GM21447 (cell line): ENCODE measurements around the gene AIFM3.

Experiments
- ATAC-seq: cut with Tn5 transposase; IDR thresholded peaks from one replicate; pipeline ENCODE4 v1.9.1; 2021; ENCODE audit not compliant: unreplicated experiment

Gene AIFM3

DNA sequence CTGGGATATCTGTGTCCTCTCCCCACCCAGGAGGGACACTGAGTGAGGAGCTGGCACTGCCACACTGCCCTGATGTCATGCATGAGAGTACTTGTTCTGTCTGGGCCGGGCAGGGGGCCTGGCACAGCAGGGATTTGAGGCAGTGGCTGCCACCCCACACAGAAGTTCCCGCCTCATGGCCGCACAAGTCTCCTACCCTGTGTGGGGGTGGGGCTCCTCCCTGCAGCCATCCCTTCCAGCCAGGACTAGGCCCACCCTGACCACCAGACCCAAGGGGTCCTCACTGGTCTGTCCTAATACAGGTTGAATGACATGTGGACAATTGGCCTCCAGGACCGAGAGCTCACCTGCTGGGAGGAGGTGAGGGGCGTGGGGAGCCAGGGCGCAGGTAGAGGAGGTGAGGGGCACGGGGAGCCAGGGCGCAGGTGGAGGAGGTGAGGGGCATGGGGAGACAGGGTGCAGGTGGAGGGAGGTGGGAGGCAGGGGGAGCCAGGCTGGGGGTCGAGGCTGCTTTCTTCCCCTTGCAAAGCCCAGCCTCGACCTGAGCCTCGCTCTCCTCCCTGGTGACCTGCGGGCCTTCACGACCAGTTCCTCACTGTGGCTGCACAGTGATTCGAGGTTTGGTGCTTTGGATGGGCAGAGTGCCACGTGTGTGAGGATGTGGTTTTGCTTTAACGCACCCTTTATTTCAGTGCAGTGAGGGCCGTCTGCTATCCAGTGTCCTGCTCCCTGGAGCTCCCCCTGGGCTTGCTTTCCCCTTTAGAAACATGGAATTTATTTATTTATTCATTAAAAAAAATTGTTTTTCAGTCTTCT is 22.5 kb downstream of the AIFM3 start:
- no peak for ATAC-seq

DNA sequence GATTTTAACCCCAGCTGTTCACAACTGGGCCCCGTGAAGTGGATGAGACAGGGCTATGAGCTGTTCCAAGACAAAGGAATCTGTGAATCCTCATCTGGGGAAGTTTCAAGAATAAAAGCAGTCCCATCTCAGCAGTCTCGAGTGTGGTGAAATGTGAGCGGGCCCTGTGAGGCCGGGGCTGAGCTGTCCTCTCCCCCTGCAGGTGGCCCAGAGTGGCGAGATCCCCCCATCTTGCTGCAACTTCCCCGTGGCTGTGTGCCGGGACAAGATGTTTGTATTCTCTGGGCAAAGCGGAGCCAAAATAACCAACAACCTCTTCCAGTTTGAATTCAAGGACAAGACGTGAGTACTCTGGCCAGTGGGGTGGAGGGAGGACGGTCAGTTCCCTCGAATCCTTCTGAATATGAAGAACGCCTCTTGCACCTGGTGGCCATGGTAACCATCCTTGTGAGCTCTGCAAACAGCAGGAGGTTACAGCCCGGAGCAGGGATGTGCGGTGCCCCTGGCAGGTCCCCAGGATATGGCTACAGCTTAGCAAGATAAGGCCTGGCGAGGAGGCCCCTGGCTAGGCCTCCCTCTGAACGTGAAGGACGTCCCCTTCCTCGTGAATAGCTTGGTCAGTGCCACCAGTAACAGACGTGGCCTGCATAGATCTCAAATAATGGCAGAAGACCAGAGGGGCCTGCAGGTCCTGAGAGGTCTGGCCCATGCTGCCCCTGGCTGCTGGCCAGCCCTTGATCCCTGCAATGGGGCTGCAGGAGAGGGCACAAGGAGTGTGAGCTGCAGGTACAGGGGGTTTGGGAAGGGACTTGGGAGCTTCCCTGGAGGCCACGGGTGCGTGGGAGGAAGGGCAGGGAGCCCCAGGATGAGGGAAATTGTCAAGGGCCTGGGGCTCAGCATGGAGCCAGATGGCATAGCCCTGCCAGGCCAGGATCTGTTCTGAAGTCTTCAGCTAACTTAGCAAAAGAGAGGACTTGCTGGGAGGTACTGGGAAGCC is 23.4 kb downstream of the AIFM3 start:
- ATAC-seq: no peak

DNA sequence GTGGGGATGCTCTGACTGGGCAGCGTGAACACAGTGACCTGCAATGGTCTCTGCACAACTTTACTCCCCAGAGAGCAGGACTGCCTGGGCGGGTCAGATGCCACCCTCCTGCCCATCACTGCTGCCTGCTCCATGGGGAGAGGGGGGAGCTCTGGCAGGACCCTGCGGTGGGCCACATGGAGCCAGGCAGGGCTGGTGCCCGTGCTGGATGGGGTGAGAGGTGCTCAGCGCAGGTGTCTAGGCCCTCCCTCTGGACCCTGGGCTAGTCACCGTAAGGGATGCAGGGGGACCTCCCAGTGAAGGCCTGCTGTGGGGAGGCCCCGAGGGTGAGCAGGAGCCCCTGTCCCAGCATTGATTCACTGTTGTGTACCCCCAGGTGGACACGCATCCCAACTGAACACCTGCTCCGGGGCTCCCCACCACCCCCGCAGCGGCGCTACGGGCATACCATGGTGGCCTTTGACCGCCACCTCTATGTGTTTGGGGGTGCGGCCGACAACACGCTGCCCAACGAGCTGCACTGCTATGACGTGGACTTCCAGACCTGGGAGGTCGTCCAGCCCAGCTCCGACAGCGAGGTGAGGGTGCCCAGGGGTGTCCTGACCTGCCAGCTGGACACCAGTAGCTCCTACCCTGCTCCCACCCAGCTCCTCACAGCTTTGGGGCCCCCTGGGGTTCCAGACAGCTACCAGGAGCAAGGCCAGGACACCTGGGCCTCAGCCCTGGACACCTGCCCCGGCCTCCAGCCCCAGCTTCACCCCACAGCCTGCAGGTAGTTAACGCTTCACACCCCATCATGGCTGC is 24.4 kb downstream of the AIFM3 start:
- no peak for ATAC-seq

DNA sequence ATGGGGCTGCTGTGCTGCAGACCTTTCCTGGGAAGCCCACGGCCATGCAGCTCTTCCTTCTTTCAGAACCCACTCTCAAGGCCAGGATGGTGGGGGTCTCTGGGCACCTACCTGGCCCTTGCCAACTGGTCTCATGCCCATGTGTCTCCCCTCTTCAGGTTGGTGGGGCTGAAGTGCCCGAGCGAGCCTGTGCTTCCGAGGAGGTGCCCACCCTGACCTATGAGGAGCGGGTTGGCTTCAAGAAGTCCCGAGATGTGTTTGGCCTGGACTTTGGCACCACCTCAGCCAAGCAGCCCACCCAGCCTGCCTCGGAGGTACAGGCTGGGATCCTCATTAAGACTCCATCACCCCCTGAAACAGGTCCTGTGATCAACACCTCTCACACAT is 25.0 kb downstream of the AIFM3 start:
- ATAC-seq: no peak

DNA sequence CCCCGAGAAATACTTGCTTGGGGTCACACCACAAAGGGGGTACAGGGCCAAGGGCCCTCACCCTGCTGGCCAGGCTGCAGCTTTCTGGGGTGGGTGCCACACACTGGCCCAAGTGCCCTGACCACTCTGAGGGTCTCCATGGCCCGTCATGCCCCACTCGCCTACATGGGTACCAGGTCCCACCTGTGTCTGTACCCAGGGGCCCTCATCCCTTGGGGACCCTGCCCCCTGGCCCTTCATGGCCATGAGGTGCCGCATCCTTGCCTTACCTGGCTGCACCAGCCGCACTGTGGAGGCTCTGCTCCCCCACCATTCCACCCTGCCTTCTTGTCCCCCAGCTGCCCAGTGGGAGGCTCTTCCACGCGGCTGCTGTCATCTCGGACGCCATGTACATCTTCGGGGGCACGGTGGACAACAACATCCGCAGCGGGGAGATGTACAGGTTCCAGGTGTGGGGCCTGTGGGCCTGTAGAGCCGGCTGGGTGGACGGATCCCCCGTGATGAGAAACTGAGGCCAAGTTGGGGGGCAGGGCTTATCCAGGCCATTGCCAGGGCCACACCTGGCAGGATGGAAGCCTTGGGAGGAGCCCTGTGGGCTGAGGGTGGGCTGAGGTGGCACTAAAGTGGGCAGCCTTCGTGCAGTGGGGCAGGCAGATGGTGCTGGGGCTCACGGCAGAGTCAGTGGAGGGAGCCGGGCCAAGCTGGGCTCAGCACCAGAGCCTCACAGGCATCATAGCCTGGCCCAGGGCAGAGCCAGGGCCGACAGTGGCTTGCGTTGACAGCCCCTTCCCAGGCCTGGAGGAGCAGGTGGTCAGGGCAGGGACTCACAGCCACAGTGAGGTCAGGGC is 25.6 kb downstream of the AIFM3 start:
- no peak for ATAC-seq

DNA sequence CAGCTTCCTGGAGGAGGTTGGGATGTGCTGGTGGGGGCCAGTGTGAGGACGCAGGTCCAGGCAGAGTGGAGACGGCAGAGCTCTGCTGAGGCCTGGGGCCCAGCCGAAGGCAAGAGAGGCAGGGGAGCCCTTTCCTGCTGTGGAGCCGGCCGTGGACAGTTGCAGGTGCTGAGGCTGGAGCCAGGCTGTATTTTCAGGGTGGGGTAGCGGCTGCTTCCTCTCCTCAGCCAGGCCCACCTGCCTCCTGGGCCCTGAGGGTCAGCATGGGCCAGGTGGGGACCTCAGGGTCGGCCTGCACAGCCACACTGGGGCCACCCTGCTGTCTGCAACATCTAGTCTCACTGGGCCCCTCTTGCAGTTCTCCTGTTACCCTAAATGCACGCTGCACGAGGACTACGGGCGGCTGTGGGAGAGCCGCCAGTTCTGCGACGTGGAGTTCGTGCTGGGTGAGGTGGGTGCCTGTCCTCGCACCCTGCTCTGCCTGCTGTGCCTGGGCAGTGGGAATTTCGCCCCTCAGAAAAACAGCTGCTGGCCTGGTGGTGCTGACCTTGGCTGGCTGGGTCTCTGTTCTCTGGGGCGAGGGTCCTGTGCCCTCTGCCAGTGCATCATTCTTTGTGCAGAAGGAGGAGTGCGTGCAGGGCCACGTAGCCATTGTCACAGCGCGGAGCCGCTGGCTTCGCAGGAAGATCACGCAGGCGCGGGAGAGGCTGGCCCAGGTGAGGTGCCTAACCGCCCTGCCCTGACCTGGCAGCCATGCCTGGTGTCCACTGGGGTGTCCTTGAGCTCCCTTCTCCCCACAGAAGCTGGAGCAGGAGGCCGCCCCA is 26.5 kb downstream of the AIFM3 start:
- no peak for ATAC-seq

DNA sequence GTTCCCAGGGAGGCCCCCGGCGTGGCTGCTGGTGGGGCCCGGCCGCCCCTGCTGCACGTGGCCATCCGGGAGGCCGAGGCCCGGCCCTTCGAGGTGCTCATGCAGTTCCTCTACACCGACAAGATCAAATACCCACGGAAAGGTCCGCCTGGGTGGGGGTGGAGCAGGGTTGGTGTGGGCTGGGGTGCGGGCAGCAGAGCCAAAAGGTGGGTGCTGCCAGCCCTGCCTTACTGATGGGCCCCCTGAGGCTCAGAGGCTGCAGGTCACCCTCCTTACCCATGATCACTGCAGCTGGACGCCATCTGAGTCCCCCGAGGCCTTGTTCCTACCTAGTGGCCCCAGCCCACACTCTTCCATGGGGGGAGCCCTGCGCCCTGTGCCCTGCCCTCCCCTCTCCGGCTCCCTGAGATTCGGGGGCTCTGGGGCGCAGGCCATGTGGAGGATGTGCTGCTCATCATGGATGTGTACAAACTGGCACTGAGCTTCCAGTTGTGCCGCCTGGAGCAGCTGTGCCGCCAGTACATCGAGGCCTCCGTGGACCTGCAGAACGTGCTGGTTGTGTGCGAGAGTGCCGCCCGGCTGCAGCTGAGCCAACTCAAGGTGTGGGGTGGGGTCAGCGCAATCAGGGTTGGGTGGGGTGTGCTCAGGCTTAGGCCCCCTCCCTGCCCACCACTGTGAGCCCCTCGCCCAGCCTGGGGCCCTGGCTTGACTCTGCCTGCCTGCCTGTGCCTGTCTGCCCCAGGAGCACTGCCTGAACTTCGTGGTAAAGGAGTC is 27.3 kb downstream of the AIFM3 start:
- ATAC-seq: no peak

DNA sequence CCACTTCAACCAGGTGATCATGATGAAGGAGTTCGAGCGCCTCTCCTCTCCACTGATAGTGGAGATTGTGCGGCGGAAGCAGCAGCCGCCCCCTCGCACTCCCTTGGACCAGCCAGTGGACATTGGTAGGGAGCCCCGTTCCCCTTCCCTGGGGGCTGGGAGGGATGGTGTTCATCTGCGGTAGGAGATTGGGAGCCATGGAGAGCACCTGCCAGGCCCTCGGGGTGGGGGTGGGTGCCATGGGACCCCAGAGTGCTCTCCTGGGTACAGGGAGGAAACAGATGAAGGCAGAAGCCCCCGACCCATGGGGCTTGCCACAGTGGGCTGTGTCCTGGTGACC is 27.8 kb downstream of the AIFM3 start:
- ATAC-seq: no peak

DNA sequence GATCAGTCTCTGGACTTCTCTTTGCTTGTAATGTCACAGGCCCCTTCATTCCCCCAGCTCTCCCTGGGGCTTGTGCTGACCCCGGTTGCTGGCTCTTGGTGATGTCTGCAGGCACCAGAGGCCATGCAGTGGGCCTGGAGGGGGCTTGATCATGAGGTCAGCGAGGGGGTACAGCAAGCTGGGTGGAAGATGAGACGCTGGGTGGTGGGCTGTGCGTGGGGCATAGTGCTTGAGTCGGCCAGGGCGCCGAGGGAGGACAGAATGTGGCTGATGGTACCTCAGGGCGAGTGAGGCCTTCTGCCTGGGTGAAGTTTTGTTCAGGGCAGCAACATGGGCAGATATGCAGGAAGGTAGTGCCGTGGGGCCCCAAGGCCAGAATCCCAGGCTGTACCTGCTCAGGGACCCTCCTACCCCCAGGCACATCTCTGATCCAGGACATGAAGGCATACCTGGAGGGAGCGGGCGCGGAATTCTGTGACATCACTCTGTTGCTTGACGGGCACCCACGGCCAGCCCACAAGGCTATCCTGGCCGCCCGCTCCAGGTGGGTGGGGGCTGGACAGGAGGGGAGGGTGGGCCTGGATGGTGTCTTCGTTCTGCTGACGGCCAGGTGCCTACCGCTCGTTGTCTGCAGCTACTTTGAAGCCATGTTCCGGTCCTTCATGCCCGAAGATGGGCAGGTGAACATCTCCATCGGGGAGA is 28.4 kb downstream of the AIFM3 start:
- ATAC-seq: no peak

DNA sequence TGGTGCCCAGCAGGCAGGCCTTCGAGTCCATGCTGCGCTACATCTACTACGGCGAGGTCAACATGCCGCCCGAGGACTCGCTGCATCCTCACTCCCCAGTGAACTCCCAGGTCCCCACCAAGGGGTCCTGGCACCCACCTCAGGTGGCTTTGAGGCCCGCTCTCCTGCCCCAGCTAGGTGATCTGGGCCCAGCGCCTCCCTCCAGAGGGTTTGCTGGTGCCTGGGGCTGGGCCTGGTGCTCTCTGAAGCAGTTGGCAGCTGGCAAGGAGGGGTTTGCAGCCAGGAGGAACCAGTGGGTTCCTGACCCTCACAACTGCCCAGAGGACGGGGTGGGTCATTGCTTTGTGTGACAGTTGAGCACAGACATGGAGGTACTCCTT is 29.0 kb downstream of the AIFM3 start:
- ATAC-seq: no peak

DNA sequence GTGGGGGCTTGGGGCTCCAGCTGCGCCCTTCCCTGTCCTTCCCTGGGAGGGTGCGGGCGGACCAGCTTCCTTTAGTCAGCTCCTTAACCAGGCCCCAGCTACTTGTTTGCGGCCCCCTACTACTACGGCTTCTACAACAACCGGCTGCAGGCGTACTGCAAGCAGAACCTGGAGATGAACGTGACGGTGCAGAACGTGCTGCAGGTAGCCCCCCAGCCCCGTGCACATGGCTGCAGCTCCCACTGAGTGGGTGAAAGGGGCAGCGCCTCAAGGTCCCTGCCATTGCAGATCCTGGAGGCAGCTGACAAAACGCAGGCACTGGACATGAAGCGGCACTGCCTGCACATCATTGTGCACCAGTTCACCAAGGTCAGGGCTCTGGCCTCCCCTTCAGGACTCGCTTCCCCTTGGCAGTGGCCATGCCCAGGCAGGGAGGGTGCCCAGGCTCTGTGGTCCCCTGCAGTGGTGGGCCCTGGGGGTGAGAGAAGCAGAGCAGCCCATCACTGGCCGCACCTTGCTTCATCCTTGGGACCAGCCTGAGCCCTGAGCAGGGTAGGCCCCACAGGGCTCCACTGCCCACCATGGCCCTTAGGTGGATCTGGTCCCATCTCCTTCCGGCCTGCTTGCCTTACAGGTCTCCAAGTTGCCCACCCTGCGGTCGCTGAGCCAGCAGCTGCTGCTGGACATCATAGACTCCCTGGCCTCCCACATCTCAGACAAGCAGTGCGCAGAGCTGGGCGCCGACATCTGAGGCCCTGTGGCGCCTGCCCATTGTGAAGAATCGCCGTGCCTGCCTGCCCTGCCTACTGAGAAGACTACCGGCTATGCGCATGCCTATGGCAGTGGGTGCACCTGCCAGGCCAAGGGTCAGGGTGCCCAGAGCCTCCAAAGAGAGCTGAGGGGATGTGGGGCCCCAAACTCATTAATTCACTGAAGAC is 29.8 kb downstream of the AIFM3 start:
- ATAC-seq: no peak

DNA sequence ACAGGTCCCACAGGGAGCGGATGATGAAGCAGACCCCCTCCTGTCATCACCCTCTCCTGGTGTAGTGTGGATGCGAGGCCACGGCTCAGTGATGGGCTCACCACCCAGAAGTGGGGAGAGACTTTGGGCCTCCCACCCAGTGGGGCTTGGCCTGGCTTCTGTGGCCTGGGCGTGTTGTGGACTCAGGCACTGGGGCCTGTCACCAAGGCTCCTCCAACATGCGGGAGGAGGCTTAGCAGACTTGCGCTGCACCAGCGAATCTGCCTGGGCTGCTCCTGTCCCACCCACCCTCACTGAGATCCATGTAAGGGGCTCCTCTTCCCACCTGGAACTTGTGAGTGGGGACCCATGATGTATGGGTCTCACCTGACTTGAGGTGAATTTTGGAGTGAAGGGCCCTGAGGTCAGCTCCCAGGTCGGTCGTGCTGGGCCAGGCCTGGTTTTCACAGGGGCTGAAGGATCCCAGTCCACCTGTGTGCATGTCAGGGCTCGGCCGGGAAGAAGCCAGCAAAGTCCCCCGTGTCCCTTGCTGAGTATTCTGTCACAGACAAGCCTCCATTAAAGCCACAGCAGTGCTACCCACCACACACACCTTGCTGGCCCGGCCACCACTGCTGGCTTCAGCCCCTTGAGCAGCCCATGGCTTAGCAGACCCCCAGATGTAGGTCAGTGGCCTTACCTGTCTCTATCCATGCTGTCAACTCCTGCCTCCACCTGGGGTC is 30.6 kb downstream of the AIFM3 start:
- ATAC-seq: no peak

DNA sequence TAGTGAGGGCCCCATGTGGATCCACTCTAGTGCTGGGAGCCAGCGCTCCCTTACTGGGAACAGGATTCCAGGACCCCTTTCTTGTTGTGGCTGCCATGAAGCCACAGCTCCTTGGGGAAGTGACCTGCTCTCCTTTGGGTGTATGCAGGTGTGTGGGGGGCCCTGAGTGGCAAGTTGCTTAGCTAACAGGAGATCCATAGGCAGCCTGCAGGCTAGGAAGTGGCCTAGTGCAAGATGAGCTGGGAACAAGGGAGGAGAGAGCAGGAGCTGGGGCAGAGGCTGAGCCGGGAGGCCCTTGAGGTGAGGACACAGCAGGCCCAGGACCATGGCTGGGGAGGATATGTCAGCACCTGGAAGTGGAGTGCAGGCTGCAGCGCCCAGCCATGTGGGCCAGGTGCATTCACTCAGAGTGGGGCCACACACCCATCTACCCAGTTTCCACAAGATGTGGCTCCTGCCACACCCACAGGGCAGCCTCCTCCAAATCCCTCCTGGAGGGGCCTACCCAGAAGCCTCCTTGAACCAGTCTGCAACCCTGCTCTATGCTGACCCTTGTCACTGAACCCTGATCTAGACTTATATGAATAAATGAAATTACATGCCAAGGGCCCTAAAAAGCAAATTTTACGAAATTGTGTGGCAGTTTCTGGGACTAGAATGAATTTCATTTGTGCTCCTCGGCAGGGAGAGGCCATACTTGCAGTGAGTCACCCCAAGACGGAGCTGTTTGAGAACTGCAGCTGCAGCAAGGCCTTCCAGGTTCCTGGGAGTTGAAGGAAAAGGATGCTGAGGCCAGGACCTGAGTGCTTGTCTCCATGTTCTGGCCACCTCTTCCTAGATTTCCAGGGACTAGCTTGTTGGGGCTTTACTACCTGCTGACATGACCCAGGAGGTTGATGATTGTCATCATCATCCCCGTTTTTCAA is 31.6 kb downstream of the AIFM3 start:
- no peak for ATAC-seq

DNA sequence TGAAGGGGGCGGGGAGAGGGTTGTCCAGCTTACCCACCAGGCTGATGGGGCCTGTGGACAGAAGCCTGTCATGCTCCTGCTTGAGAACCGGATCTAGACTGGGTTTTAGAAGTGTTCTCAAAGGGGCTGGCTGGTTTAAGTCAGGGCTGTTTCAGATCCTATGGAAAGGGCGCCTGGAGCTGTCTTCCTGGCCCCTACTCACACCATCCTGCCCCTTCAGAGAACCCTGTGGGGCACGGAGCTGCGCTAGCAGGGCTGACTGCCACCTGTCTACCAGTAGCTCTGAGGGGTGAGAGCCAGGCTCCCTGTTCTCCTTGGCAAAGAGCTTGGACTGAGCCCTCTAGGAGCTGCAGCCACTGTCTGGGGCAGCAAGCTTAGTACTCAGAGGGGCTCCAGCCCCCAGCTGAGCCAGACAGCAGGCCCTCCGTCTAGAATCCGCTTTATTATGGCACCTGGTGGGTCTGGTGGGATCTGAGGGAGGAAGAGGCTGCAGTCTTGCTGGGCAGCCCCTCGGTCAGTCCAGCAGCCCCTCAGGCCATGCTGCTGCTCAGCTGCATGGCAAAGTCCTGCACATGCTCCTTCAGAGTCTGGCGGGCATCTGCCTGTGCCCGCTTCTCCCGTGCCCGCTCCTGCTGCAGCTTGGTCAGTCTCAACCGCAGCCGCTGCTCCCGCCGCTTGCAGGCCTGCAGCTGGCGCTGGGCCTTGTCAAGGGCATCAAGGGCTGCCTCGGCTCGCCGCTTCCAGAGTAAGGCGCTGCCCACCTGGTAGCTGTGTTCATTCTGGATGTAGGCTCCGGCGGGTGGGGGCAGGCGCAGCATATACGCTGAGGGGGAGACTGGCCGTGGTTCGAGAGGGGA is 32.5 kb downstream of the AIFM3 start:
- ATAC-seq: no peak
